Neural cell (in vitro differentiated cells): Measurements from ENCODE around the gene FRMPD3.

Source experiments
- CTCF ChIP-seq: fragments of 450-650 bp; IDR thresholded peaks from 2 replicates; pipeline ENCODE4 v1.5.1; 2014; ENCODE audit warnings: antibody characterized with exemption, mild to moderate bottlenecking, moderate library complexity; ENCODE audit not compliant: poor library complexity, severe bottlenecking
- EZH2 ChIP-seq: fragments of 200-600, 300-800 bp; shearing (Covaris generic), sonication (generic); IDR thresholded peaks from 2 replicates; pipeline ENCODE4 v1.6.1; 2014; ENCODE audit warnings: antibody characterized with exemption, low read length, borderline replicate concordance, mild to moderate bottlenecking; ENCODE audit not compliant: insufficient read depth, poor library complexity, severe bottlenecking
- RAD21 ChIP-seq: fragments of 450-650 bp; conservative IDR thresholded peaks from 2 replicates; pipeline ENCODE4 v1.6.1; 2014; ENCODE audit warnings: antibody characterized with exemption, mild to moderate bottlenecking, moderate library complexity

- TF ChIP-seq CTCF (no peak), RAD21 (no peak), EZH2 (no peak)
Observed at GRCh38 chrX:107440187-107440586, 9.3 kb upstream of the FRMPD3 start.
